Thyroid gland (tissue), 4 donors: Measurements from ENCODE around the gene MANEA.

ENCODE experiments used
- CTCF ChIP-seq, 6 experiments: fragments of 200-600 bp in 3 of 6; fragments of 450-650 bp in 3 of 6; sonication (generic) in 3 of 6; IDR thresholded peaks; one replicate each; pipeline ENCODE4 v1.5.1; 2016 to 2019; ENCODE audit warnings: antibody characterized with exemption in 6 of 6, mild to moderate bottlenecking in 2 of 6, inconsistent platforms in 1 of 6, moderate library complexity in 1 of 6
- POLR2A ChIP-seq, 2 donors: fragments of 450-650 bp; IDR thresholded peaks; one replicate each; pipeline ENCODE4 v1.6.1; 2017; ENCODE audit warnings: antibody characterized with exemption in 2 of 2, mild to moderate bottlenecking in 2 of 2, moderate library complexity in 1 of 2

GRCh38 chr6:95654176-95654575 is 76.8 kb downstream of the MANEA start:
- TF ChIP-seq CTCF (IDR thresholded peaks at IDR 0.05) (no peak), POLR2A (IDR thresholded peaks at IDR 0.05) (no peak)
